Right lobe of liver (tissue), 6 donors: ENCODE results near the gene ERC2. TPM values are rescaled to one million over a fixed set of nuclear protein-coding genes. Genes with fewer than 3 reads are reported as not detected.

Source experiments
- ATAC-seq, 4 donors: fragments of 200-7000 bp; cut with Tn5 transposase; one replicate each; pipeline ENCODE4 v1.9.1; 2020; ENCODE audit warnings: mild to moderate bottlenecking in 4 of 4, moderate library complexity in 4 of 4
- DNase-seq, 3 donors: peaks; one replicate each; pipeline ENCODE4 v3.0.0-alpha.2; 2020
- H3K27ac ChIP-seq, 3 donors: fragments of 200-600 bp; one replicate each; pipeline ENCODE4 v1.8.0; 2022
- H3K27me3 ChIP-seq, 2 donors: fragments of 200-600 bp; one replicate each; pipeline ENCODE4 v1.8.0; 2022
- H3K36me3 ChIP-seq, 4 donors: fragments of 200-600 bp; sonication (generic) in 1 of 4; one replicate each; pipeline versions ENCODE4 v1.5.1 to v1.8.0; 2017 to 2022; ENCODE audit warnings: control low read depth in 1 of 4
- H3K4me1 ChIP-seq, 4 donors: fragments of 200-600 bp; sonication (generic) in 1 of 4; one replicate each; pipeline versions ENCODE4 v1.5.1 to v1.8.0; 2017 to 2022; ENCODE audit warnings: control low read depth in 1 of 4
- H3K4me3 ChIP-seq, 3 donors: fragments of 200-600 bp; one replicate each; pipeline ENCODE4 v1.8.0; 2022
- H3K9me3 ChIP-seq, 4 donors: fragments of 200-600 bp; sonication (generic) in 1 of 4; one replicate each; pipeline versions ENCODE4 v1.5.1 to v1.8.0; 2017 to 2022; ENCODE audit warnings: control low read depth in 1 of 4
- POLR2A ChIP-seq: fragments of 450-650 bp; IDR thresholded peaks from one replicate; pipeline ENCODE4 v1.6.1; 2017; ENCODE audit warnings: antibody characterized with exemption, mild to moderate bottlenecking
- WGBS: methylation state at CpG from one replicate; pipeline ENCODE4 v1.1.6; 2018; ENCODE audit warnings: low coverage, low lambda C conversion rate; ENCODE audit not compliant: insufficient coverage; ENCODE audit errors: missing lambda C conversion rate; 5-methylcytosine and 5-hydroxymethylcytosine counted together
- intact Hi-C, 2 donors: fragments of 100-400 bp; cut with DNase I; formaldehyde crosslinking; loops; one replicate each; pipeline versions ENCODE4 v1.11.2 to v1.14.1; 2022
- total RNA-seq, 6 experiments: library from RNA; depleted of rRNA in 2 of 6; stranded (reverse); fragments of >200 nt in 2 of 6; fragmentation: NEBNext Ultra II Directional in 3 of 6; extraction: Animal tissue kit (Norgen Biotek cat#: 25700) in 3 of 6; gene quantifications; one replicate each; pipeline versions ENCODE4 v1.1.0 to v1.2.4, GENCODE V29; 2016 to 2023
- TF ChIP-seq, protein P1 (sequence below), 4 donors: fragments of 200-600 bp in 3 of 4; fragments of 450-650 bp in 1 of 4; IDR thresholded peaks; one replicate each; pipeline versions ENCODE4 v1.5.1 to v1.8.0; 2016 to 2022; ENCODE audit warnings: antibody characterized with exemption in 4 of 4, mild to moderate bottlenecking in 2 of 4
- donor health status: DM: no; HTN: yes; CAD: no.
- donor health status: DM: no; HTN: no; CAD: no.
- donor health status: DM: no; HTN: no; CAD: no.
- donor health status: DM: no; HTN: yes; CAD: no.
- donor health status: DM: no; HTN: yes; CAD: no.

ERC2 gene
- total RNA-seq, 6 experiments from 2014 or later = not detected

GRCh38 chr3:55936549-55937052 lies 531.7 kb downstream of the ERC2 start:
- 29% methylated on average over 5 of the region's 6 CpGs for WGBS
- no peak for TF ChIP-seq POLR2A
- TF ChIP-seq, protein P1, sequence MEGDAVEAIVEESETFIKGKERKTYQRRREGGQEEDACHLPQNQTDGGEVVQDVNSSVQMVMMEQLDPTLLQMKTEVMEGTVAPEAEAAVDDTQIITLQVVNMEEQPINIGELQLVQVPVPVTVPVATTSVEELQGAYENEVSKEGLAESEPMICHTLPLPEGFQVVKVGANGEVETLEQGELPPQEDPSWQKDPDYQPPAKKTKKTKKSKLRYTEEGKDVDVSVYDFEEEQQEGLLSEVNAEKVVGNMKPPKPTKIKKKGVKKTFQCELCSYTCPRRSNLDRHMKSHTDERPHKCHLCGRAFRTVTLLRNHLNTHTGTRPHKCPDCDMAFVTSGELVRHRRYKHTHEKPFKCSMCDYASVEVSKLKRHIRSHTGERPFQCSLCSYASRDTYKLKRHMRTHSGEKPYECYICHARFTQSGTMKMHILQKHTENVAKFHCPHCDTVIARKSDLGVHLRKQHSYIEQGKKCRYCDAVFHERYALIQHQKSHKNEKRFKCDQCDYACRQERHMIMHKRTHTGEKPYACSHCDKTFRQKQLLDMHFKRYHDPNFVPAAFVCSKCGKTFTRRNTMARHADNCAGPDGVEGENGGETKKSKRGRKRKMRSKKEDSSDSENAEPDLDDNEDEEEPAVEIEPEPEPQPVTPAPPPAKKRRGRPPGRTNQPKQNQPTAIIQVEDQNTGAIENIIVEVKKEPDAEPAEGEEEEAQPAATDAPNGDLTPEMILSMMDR (IDR thresholded peaks at IDR 0.05) = no peak

DNA sequence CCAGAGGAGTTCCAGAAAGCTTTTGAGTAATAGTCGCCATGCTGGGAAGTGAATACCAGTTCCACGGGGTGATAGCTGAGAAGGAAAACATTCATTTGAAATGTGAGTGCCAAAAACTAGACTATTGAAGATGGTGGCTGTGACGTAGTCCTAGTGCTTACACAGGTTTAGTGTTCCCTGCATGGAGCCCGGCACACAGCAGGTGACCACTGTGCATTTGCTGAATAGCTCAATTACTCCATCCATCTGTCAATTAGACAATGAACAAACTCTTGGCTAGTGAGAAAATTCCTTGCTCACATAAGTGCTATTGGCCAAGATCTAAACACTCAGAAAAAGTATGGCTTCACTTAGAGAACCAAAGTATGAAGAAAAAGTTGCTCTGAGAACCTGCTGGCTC lies 533.0 kb downstream of the ERC2 start:
- no peak for ATAC-seq
- DNase-seq = no peak
- no peak for TF ChIP-seq POLR2A
- Histone ChIP-seq H3K27me3 (no peaks in the 10 kb centered on the region), H3K36me3 (no peaks in the 10 kb centered on the region), H3K27ac (no peak overlapping the region), H3K9me3 (no peaks in the 10 kb centered on the region), H3K4me1 (no peaks in the 10 kb centered on the region), H3K4me3 (no peak overlapping the region)
- intact Hi-C loops = no loop called here
- 55% methylated on average over 4 of the region's 4 CpGs for WGBS

More at GRCh38 chr3:55936549-55937052, 531.7 kb downstream of the ERC2 start:
- Histone ChIP-seq H3K4me3 (no peak overlapping the region), H3K27ac (no peak overlapping the region), H3K4me1 (no peaks in the 10 kb centered on the region), H3K9me3 (no peaks in the 10 kb centered on the region), H3K36me3 (no peaks in the 10 kb centered on the region), H3K27me3 (no peaks in the 10 kb centered on the region)
- DNase-seq (no peak), ATAC-seq (no peak)
- intact Hi-C loops = no loop called here

- Histone ChIP-seq H3K36me3 (no peaks in the 10 kb centered on the region), H3K4me3 (no peak overlapping the region), H3K27ac (no peak overlapping the region), H3K27me3 (no peaks in the 10 kb centered on the region), H3K4me1 (no peaks in the 10 kb centered on the region), H3K9me3 (no peaks in the 10 kb centered on the region)
- TF ChIP-seq, protein P1 (IDR thresholded peaks at IDR 0.05) = no peak
- no peak for TF ChIP-seq POLR2A
- intact Hi-C loops = no loop called here
- no peak for DNase-seq
- ATAC-seq = no peak
- WGBS = 55% methylated on average over 1 of the region's 1 CpG
These were observed 533.5 kb downstream of the ERC2 start for GRCh38 chr3:55934771-55935170.

DNA sequence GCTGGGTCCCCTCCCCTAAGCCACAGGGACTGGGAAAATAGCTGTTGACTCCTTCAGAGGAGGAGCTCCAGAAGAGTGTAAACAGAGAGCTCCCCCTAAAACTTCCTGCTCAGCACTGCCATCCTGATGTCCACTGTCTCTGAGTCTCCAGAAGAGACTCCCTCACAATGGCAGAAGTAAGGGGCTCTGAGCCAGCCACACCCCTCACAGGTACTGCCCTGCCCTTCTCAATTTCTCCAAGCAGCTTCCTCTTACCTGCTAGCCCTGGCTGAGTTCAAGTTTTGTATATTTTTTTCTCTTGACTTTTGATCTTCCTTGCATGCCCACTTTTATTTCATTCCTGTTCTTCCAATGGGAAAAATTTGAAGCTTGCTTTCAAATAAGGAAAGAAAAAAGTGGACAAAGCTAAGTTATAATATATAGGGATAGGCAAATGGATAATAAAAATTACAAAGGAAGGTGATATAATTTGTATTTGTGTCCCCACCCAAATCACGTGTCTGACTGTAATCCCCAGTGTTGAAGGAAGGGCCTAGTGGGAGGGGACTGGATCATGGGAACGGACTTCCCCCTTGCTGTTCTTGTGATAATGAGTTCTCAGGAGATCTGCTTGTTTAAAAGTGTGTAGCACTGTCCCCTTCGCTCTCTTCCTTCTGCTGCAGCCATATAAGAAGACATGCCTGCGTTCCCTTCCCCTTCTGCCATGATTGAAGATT lies 539.0 kb downstream of the ERC2 start:
- no peak overlapping the region for H3K27ac ChIP-seq
- H3K36me3 ChIP-seq = no peaks in the 10 kb centered on the region
- no peaks in the 10 kb centered on the region for H3K27me3 ChIP-seq
- no peaks in the 10 kb centered on the region for H3K4me1 ChIP-seq
- no peak for DNase-seq
- ATAC-seq = no peak
- H3K4me3 ChIP-seq = no peak overlapping the region
- WGBS = 56% methylated on average over 4 of the region's 4 CpGs
- no peaks in the 10 kb centered on the region for H3K9me3 ChIP-seq
- intact Hi-C loops = no loop called here
- no peak for TF ChIP-seq POLR2A
- TF ChIP-seq, protein P1 (IDR thresholded peaks at IDR 0.05) = no peak

DNA sequence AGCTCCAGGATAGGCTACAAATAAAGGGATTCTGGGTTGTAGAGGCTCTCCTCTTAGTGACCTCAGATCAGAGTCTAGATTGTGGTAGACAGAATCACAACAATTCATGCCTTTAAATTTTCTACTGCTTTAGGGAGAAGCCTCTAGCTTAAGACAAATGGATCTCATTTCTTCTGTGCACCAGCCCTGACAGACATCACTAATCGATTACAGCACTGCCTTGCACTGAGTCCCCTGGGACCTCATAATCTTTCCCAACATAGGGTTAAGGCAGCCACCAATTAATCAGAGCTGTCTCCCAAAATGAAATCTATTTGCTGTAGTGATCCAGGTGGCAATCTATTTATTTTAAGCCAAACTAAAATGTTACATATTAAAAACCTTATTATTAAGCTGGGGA lies 544.6 kb downstream of the ERC2 start:
- no peak for ATAC-seq

More for the DNA sequence above, 544.6 kb downstream of the ERC2 start:
- Histone ChIP-seq H3K4me3 (no peak overlapping the region), H3K27me3 (no peaks in the 10 kb centered on the region), H3K27ac (no peak overlapping the region), H3K36me3 (no peaks in the 10 kb centered on the region), H3K9me3 (no peaks in the 10 kb centered on the region), H3K4me1 (no peaks in the 10 kb centered on the region)
- DNase-seq = no peak
- intact Hi-C loops = no loop called here
- TF ChIP-seq, protein P1 (IDR thresholded peaks at IDR 0.05) = no peak
- TF ChIP-seq POLR2A = no peak
- 86% methylated on average over 1 of the region's 1 CpG for WGBS
